COLO668 (cell line): ENCODE data around the gene SART3.
"Not testable (repeated sequence)": the region's sequence is repeated elsewhere in the genome, so short reads cannot be mapped to it uniquely, and the experiment has no call there.

Experiments used
- DNase-seq: peaks from one replicate; lab custom pipeline; 2025; ENCODE audit not compliant: unreplicated experiment; lab: John Stamatoyannopoulos, UW

The SART3 gene

DNA sequence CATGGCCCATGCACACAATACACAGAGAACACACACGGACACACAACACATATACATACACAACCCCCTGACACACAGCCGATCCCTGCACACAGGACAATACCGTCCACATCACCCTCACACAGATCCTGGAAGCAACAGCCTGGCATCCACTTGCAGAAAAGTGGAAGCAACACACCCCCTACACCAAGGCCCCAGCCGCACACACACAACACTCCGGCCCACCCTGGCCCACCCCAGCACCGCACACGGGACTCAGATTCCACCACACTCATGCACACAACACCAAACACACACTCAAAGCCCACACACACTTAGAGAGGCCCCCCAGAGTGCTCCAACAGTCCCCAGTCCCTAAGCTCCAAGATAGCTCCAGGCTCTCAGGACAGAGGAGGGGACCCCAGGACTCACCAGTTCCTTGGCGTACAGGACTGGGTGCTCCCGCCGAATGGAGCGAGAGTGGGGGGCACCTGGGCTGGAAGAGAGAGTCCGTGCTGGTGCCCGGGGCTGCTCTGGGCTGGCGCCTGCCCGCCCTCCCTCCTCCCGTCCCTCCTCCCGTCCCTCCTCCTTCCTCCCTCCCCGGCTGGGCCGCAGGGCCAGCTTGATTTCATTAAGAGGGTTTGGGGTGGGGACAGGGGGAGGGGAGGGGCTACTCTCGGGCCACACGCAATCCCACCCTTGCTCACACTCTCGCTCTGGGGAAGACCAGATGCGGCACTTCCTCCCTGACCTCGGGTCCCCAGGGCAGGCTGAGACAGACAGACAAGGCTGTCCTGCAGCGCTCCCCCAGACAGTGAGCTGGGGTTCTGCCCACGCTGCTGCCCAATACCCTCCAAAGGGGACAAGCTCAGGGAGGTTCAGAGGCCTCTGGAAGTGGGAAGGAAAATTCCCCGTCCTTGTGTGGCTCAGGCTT is 36.8 kb upstream of the SART3 start, which contains the start of gene TMEM119:
Gene TMEM119, minus strand, starts transcription at position 526 of the 913 bp plus-strand sequence. CDS start 5,701 bp downstream, outside the sequence.
- no peak for DNase-seq

DNA sequence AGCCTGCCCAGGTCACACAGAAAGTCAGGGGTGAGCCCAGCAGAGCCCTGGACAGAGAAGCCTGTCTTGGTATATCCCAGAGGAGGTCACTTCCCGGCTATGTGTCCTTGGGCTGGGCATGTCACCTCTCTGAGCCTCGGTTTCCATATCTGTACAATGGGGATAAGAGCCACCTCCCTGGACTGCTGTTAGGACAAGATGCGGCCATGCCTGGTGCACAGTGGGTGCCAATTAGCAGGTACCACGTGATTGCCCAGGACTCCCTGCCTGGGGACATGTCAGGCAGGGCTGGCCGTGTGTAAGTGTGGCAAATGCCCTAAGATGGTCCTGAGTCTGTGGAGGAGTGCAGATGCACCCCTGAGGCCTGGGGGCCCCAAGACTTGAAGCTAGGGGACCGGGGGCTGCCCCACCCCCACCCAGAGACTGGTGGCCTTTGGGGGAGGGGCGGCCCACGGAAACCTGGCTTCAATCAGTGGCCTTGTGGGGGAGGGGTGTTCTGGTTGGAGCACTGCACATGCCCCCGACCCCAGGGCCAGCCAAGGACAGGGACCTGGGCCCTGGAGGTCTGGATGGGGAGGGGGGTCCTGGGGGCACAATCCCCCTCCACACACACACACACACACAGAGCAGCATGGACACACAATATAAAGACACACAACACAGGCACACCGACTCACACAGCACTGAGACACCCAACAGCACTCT is 36.0 kb upstream of the SART3 start:
- no peak for DNase-seq

DNA sequence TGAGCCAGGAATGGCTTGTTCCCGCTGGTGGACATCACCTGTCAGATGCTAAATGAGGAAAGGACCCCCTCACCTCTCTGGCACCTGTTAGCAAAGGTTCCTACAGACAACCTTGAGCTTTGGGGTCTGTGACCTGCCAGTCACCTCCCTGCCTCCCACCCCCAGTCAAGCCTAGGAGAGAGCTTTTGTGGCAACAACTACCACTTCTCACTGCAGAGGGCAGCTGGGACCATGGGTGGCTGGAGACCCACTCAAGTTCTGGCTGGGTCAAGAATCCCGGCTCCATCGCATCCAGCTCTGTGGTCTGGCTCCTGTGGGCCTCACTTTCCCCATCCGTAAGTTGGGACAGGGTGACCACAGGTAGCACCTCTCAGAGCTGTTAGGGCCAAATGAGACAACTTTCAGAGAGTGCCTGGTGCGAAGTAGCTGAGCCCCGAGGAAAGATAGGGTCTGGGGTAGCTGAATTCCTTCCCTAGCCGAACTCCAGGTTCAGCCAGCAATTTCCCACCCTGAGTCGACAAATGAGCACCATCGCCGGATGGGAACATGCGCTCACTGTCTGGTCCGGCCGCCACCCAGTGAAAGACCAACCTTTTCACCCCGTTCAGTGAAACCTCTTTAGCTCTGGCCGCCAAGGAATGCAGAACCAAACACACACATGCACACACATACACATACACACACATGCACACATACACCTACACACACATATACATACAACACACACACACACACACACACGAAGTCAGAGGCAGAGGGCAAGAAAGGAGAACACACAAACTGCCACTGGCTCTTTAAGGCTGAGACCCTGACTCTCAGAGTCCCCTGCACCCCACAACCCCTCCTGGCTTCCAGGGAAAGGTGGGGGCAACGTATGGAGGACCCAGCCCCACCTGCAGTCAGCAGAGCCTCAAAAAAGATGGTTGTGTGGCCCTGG is 35.0 kb upstream of the SART3 start:
- no peak for DNase-seq

- no peak for DNase-seq
These were observed 34.2 kb upstream of the SART3 start for GRCh38 chr12:108594960-108595710.

DNA sequence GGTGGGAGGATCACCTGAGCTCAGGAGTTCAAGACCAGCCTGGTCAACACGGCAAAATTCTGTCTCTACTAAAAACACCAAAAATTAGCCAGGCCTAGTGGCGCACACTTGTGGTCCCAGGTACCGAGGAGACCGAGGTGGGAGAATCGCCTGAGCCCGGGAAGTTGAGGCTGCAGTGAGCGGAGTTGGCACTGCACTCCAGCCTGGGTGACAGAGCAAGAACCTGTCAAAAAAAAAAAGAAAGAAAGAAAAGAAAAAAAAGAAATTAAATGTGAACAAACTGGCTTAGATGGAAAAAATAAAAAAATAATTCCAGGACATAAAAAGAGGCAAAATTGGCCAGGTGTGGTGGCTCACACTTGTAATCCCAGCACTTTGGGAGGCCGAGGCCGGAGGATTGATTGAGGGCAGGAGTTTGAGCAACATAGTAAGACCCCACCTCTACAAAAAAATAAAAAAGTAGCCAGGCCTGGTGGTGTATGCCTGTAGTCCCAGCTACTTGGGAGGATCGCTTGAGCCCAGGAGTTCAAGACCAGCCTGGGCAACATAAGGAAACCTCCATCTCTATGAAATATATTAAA is 33.4 kb upstream of the SART3 start:
- no peak for DNase-seq

DNA sequence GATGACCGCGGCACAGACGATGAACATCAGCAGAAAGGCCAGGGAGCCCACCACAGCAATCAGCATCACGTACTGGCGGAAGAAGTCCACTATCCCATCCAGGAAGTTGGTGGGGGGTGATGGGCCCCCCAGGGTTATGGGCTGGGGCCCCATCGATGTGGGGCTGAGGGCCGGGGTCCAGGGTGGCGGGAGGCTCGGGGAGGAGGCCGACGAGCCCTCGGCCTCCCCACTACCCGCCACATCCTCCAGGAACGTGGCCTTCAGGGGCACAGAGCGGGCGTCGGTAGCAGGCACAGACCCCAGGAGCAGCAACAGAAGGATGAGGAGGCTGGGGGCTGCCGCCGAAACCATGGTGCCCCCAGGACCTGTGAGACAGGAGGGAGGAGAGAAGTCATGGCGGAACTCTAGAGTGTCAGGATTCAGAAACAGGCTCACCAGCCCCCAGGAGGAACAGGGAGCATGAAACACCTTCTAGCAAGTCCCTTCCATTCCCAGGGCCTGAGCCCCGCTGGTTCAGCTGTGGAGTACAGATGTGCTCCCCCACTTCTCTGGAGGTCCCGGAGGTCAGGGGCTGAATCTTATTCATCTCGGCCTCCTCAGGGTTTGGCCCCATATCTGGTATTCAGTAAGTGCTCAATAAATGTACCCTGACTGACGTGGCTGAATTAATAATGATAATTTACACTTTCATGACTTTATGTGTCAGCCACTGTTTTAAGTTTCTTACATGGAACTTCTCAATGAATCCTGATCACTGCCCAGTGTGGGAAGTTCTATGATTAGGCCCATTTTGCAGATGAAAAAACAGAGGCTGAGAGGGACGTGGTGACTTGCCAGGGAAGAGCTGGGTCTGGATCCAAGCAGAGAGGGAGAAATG is 31.3 kb upstream of the SART3 start:
- DNase-seq, result no peak

- DNase-seq, result no peak
These were observed 30.5 kb upstream of the SART3 start for GRCh38 chr12:108591267-108591980.

- DNase-seq, result not testable (repeated sequence)
These were observed 29.5 kb upstream of the SART3 start for GRCh38 chr12:108590463-108590862.

DNA sequence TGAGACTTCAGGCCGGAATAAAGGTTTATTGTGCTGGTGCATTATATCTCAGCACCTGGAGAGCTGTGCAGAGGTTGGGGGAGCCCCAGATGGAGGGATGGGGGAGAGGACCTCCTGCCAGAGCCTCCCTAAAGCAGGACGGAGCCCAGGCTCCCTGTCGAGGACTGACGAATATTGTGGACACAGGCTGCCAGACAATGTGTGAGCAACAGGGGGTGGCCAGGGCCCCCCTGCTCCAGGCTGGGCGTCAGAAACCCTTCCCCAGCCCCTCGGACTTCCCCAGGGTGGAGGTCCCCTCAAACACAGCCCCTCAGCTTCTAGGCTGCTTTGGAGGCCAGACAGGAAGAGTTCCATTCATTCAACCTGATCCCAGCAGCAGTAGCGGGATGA is 28.9 kb upstream of the SART3 start:
- no peak for DNase-seq

DNA sequence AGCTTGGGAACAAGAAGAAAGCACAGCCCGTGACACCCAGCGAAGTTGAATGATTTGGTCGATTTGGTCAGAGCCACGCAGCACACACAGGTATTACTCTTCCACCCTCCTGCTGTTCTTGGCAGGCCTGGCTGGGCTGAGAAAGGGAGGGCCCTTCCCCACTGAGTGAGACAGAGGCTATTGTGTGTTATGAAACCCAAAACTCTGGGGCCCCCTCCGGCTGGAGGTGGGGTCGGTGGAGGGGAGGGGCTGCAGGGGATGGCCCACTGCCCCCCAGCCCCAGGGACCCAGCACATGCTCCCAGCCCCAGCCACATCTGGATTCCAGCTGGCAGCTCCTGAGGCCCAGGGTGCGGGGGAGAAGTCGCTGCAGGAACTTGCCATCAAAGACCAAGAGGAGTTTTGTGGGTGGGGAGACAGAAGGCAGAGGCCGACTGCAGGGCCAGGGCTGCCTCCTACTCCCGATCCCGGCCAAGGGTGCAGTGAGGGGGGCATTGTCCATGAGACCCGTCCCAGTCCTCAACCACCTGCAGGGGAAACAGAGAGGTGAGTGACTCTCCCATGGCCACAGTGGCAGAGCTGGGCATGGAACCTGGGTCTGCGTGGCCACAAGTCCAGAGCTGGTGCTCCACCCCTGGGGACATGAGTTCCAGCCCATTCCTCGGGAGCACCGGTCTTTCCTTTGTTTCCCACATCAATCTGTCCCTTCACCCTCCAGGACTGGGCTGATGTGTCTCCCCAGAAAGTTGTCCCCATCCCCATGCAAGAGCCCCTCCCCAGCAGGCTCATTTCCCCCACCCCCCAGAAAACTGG is 28.3 kb upstream of the SART3 start:
- no peak for DNase-seq

- DNase-seq, result no peak
These were observed 26.9 kb upstream of the SART3 start for GRCh38 chr12:108587826-108588225.

DNA sequence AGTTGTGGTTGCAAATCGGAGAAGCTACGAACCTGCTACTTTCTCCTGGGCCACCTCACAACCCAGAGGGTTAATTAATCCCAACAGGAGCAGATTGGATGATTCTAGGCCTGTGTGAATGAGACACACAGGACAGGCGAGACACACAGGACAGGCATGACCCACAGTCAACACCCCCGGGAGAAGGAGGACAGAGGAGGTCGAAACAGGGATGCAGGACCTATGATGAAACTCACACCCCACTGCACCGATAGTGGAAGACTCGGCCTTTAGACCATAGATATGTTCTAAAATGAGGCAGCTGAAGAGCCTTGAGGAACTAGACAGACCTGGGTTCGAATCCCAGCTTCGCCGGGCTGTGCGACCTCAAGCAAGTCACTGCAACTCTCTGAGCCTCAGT is 25.3 kb upstream of the SART3 start:
- DNase-seq, result no peak

DNA sequence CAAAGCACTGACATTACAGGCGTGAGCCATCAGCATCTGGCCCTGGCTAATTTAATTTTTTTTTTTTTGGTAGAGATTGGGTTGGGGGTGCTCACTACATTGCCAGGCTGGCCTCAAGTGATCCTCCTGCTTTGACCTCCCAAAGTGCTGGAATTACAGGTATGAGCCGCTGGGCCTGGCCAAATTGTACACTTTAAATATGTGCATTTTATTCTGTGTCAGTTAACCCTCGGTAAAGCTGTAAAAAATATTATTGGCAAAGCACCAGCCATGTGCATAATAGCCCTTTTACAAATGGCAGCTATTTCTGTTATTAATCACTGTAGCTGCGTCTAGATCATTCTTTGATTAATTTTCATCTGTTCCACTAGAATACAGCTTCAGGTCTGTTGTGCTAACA is 24.9 kb upstream of the SART3 start:
- no peak for DNase-seq

DNA sequence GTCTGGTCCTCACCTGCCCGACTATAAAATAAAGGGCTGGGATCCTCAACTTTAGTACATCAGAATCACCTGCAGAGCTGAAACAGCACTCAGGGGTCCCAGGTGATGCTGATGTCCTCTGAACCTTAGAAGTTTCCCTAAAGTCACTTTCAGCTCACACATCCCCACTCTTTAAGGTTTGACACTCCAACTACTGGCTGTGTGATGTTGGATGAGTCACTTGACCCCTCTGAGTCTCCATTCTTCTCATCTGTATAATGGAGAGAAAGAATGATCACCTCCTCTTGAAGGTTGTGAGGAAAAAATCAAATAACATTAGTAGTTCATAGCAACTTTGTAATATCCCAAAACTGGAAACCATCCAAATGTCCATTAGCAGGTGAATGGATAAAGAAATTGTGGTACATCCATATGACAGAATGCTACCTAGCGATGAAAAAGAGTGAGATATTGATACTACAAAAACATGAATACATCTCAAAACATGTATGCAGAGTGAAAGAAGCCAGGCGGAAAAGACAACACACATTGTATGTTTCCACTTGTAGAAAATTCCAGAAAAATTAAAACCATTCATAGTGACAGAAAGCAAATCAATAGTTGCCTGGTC is 23.6 kb upstream of the SART3 start:
- no peak for DNase-seq

GRCh38 chr12:108583991-108584390 is 23.0 kb upstream of the SART3 start:
- DNase-seq, result peak; percentile 50

DNA sequence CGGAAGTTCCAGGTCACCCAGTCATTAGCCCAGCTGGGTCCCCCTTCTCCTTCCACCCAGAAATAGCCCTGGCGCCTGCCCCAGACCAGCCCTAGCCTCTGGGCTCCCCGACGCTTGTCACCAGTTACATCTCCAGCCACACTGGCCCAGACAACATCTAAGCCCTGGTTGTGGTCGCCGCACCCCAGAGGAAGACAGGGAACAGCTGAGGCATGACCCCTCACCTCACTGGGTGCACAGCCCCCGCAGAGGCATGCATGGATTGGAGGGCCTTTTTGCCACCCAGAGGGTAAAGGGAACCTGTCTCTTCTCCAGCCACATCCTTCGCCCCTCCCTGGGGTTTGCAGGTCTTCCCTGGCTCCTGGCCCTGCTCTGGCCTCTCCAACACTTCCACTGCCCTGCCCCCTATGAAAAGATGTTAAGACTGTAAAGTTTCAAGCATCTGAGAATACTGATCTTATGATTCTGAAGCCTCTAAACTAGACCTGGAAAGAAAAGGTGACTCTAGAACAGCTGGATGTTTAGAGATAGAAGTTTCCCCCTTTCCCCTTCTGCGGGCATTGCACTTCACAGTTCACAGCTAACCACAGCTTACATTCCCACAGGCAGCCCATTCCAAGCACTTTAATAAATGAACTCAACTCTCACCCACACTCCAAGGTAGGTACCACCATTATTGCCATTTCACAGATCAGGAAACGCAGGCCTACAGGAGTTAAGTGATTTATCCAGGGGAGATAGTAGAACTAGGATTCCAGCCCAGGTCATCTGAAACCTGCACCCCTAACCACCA is 22.2 kb upstream of the SART3 start:
- no peak for DNase-seq
